ENCODE results near the gene CCDC74B.
"Not testable (repeated sequence)": the region's sequence is repeated elsewhere in the genome, so short reads cannot be mapped to it uniquely, and the experiment has no call there.

Gene CCDC74B

GRCh38 chr2:130169163-130169562, 24.3 kb upstream of the CCDC74B start:
- DNase-seq (ENCODE audit: extremely low read depth in 1 of 2, low read depth in 1 of 2), result not testable (repeated sequence)

GRCh38 chr2:130166611-130167010, 21.7 kb upstream of the CCDC74B start:
- DNase-seq (ENCODE audit: extremely low read depth in 1 of 2, low read depth in 1 of 2), result not testable (repeated sequence)

- DNase-seq (ENCODE audit: extremely low read depth in 1 of 2, low read depth in 1 of 2), result no peak
These were observed 20.5 kb upstream of the CCDC74B start for GRCh38 chr2:130165293-130166016.

- no peak for DNase-seq (ENCODE audit: extremely low read depth in 1 of 2, low read depth in 1 of 2)
These were observed 18.1 kb upstream of the CCDC74B start for GRCh38 chr2:130162968-130163367.

- not testable (repeated sequence) for DNase-seq (ENCODE audit: extremely low read depth in 1 of 2, low read depth in 1 of 2)
These were observed 17.6 kb upstream of the CCDC74B start for GRCh38 chr2:130162486-130162885.

GRCh38 chr2:130160838-130161705, 16.2 kb upstream of the CCDC74B start:
- DNase-seq (ENCODE audit: extremely low read depth in 1 of 2, low read depth in 1 of 2), result not testable (repeated sequence)

GRCh38 chr2:130160131-130160530, 15.2 kb upstream of the CCDC74B start:
- no peak for DNase-seq (ENCODE audit: extremely low read depth in 1 of 2, low read depth in 1 of 2)

GRCh38 chr2:130159376-130159775, 14.5 kb upstream of the CCDC74B start:
- DNase-seq (ENCODE audit: extremely low read depth in 1 of 2, low read depth in 1 of 2), result not testable (repeated sequence)

GRCh38 chr2:130158631-130159030, 13.7 kb upstream of the CCDC74B start:
- DNase-seq (ENCODE audit: extremely low read depth in 1 of 2, low read depth in 1 of 2), result no peak

- not testable (repeated sequence) for DNase-seq (ENCODE audit: extremely low read depth in 1 of 2, low read depth in 1 of 2)
These were observed 13.1 kb upstream of the CCDC74B start for GRCh38 chr2:130157825-130158514.

- DNase-seq (ENCODE audit: extremely low read depth in 1 of 2, low read depth in 1 of 2), result not testable (repeated sequence)
These were observed 12.4 kb upstream of the CCDC74B start for GRCh38 chr2:130157354-130157753.

GRCh38 chr2:130156624-130157004, 11.7 kb upstream of the CCDC74B start:
- DNase-seq (ENCODE audit: extremely low read depth in 1 of 2, low read depth in 1 of 2), result no peak

GRCh38 chr2:130155956-130156623, 11.2 kb upstream of the CCDC74B start:
- not testable (repeated sequence) for DNase-seq (ENCODE audit: extremely low read depth in 1 of 2, low read depth in 1 of 2)

- no peak for DNase-seq (ENCODE audit: extremely low read depth in 1 of 2, low read depth in 1 of 2)
These were observed 10.2 kb upstream of the CCDC74B start for GRCh38 chr2:130154773-130155765.

- not testable (repeated sequence) for DNase-seq (ENCODE audit: extremely low read depth in 1 of 2, low read depth in 1 of 2)
These were observed 9.5 kb upstream of the CCDC74B start for GRCh38 chr2:130154423-130154770.

- not testable (repeated sequence) for DNase-seq (ENCODE audit: extremely low read depth in 1 of 2, low read depth in 1 of 2)
These were observed 9.0 kb upstream of the CCDC74B start for GRCh38 chr2:130153721-130154422.

GRCh38 chr2:130152816-130153595, 8.1 kb upstream of the CCDC74B start:
- DNase-seq (ENCODE audit: extremely low read depth in 1 of 2, low read depth in 1 of 2), result no peak

- not testable (repeated sequence) for DNase-seq (ENCODE audit: extremely low read depth in 1 of 2, low read depth in 1 of 2)
These were observed 7.4 kb upstream of the CCDC74B start for GRCh38 chr2:130152136-130152815.

Data from activated CD8-positive, alpha-beta memory T cell treated with anti-CD3 and anti-CD28 coated beads for 1 hour (primary cell).